ENCODE data around the gene TXNIP. TPM values are rescaled to one million over a fixed set of nuclear protein-coding genes. Genes with fewer than 3 reads are reported as not detected.

TXNIP gene
- total and polyA plus RNA-seq, 2 of the 4 experiments (the other 2 are of a cell fraction) = 36.4 to 77.2 TPM

DNA sequence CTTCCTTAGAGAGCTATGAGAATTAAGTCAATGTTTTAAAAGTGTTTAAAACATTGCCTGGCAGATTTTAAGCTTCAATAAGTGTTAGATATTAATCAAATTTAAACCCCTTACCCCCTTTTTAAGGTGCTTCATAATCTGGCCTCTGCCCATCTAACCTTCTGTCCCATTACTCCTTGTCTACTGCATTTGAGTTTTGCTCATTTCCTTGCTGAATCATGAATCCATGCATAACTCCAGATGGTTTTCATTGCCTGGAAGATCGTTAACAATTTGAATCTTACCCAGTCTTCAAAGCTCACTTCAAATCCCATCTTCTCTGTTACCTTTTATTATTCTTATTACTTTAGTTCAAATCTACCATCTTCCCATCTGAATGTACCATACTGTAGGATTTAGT lies 20.5 kb upstream of the TXNIP start:
- dilution Hi-C loops (cut with HindIII; ENCODE audit: low sequenced_read_pairs, unreplicated experiment) = no loop called here
- POLR2A ChIA-PET (ENCODE audit: unreplicated experiment) = no interaction called here

More for the DNA sequence above, 20.5 kb upstream of the TXNIP start:
- ATAC-seq (ENCODE audit: low read depth) (no peak), DNase-seq (no peak)
- no peak overlapping the region for H4K91ac ChIP-seq (ENCODE audit: insufficient read depth, low read depth, low read length)
- CTCF ChIA-PET = interaction anchor here (0.6 to 1.7 kb wide), 6 partner anchors 9 to 172 kb away, joined by 3 to 6 read pairs (median 4); partner anchors contain the start of gene NUDT17
- H4K5ac ChIP-seq (ENCODE audit: low read depth, low read length) = no peak overlapping the region
- intact Hi-C loops (cut with micrococcal nuclease) = no loop called here
- no peak overlapping the region for H3K27ac ChIP-seq (ENCODE audit: insufficient read depth, low read length)
- no peak for TF ChIP-seq SMC3 (IDR thresholded peaks at IDR 0.05; ENCODE audit: low read depth, low read length)
- TF ChIP-seq POLR2A (IDR thresholded peaks at IDR 0.05; ENCODE audit: low read depth, low read length) = no peak
- TF ChIP-seq BHLHE40 (IDR thresholded peaks at IDR 0.05; ENCODE audit: low read depth, low read length) = no peak
- no peak for TF ChIP-seq NFE2L2 (IDR thresholded peaks at IDR 0.05; ENCODE audit: low read depth, low read length)
- TF ChIP-seq RAD21 (IDR thresholded peaks at IDR 0.05; ENCODE audit: low read length) = no peak
- no peak for TF ChIP-seq CHD1 (IDR thresholded peaks at IDR 0.05; ENCODE audit: low read depth, low read length)
- no peak for TF ChIP-seq MAZ (IDR thresholded peaks at IDR 0.05; ENCODE audit: borderline replicate concordance, low read depth, low read length)
- TF ChIP-seq, protein P1, sequence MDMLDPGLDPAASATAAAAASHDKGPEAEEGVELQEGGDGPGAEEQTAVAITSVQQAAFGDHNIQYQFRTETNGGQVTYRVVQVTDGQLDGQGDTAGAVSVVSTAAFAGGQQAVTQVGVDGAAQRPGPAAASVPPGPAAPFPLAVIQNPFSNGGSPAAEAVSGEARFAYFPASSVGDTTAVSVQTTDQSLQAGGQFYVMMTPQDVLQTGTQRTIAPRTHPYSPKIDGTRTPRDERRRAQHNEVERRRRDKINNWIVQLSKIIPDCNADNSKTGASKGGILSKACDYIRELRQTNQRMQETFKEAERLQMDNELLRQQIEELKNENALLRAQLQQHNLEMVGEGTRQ (IDR thresholded peaks at IDR 0.05; ENCODE audit: low read depth, low read length) = no peak
- TF ChIP-seq RCOR1 (IDR thresholded peaks at IDR 0.05; ENCODE audit: insufficient replicate concordance, low read length) = no peak
- TF ChIP-seq, protein P2, sequence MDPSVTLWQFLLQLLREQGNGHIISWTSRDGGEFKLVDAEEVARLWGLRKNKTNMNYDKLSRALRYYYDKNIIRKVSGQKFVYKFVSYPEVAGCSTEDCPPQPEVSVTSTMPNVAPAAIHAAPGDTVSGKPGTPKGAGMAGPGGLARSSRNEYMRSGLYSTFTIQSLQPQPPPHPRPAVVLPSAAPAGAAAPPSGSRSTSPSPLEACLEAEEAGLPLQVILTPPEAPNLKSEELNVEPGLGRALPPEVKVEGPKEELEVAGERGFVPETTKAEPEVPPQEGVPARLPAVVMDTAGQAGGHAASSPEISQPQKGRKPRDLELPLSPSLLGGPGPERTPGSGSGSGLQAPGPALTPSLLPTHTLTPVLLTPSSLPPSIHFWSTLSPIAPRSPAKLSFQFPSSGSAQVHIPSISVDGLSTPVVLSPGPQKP (IDR thresholded peaks at IDR 0.05; ENCODE audit: borderline replicate concordance, low read depth, low read length) = no peak
- TF ChIP-seq, protein P3, sequence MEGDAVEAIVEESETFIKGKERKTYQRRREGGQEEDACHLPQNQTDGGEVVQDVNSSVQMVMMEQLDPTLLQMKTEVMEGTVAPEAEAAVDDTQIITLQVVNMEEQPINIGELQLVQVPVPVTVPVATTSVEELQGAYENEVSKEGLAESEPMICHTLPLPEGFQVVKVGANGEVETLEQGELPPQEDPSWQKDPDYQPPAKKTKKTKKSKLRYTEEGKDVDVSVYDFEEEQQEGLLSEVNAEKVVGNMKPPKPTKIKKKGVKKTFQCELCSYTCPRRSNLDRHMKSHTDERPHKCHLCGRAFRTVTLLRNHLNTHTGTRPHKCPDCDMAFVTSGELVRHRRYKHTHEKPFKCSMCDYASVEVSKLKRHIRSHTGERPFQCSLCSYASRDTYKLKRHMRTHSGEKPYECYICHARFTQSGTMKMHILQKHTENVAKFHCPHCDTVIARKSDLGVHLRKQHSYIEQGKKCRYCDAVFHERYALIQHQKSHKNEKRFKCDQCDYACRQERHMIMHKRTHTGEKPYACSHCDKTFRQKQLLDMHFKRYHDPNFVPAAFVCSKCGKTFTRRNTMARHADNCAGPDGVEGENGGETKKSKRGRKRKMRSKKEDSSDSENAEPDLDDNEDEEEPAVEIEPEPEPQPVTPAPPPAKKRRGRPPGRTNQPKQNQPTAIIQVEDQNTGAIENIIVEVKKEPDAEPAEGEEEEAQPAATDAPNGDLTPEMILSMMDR (conservative IDR thresholded peaks at IDR 0.05; ENCODE audit: low read depth, low read length) = no peak
- no peak for TF ChIP-seq MXI1 (IDR thresholded peaks at IDR 0.05; ENCODE audit: borderline replicate concordance, low read depth, low read length)
- TF ChIP-seq CEBPB (IDR thresholded peaks at IDR 0.05; ENCODE audit: low read depth, low read length) = no peak
- no peak for TF ChIP-seq FOS (IDR thresholded peaks at IDR 0.05; ENCODE audit: low read depth, low read length)
- no peak for TF ChIP-seq MAFK (IDR thresholded peaks at IDR 0.05; ENCODE audit: low read depth, low read length)
- TF ChIP-seq RFX5 (IDR thresholded peaks at IDR 0.05; ENCODE audit: low read depth, low read length) = no peak
- H3K4me1 ChIP-seq (ENCODE audit: control insufficient read depth, insufficient read depth, low read length) = no peaks in the 10 kb centered on the region
- H3K36me3 ChIP-seq (ENCODE audit: control insufficient read depth, insufficient read depth, low read length) = no peaks in the 10 kb centered on the region
- H3K4ac ChIP-seq (ENCODE audit: low read depth, low read length) = no peak overlapping the region
- no CpG with 5 or more reads among the region's 1 CpG for WGBS, 2 experiments (ENCODE audit: extremely low coverage in 2 of 2, insufficient read length in 1 of 2)
- H3K4me3 ChIP-seq (ENCODE audit: insufficient read depth, low read depth, low read length) = no peak overlapping the region
- no TSS peak for BruUV-seq (replicated peaks)
- no peak overlapping the region for H2BK20ac ChIP-seq (ENCODE audit: low read depth, low read length)
- H2BK5ac ChIP-seq (ENCODE audit: low read depth, low read length, poor library complexity, severe bottlenecking) = no peak overlapping the region
- H3K9me3 ChIP-seq (ENCODE audit: control insufficient read depth, insufficient read depth, low read length) = no peaks in the 10 kb centered on the region
- H3K9ac ChIP-seq (ENCODE audit: low read depth, low read length) = no peak overlapping the region
- H2BK15ac ChIP-seq (ENCODE audit: low read depth, low read length) = no peak overlapping the region
- H2BK120ac ChIP-seq (ENCODE audit: low read depth, low read length) = no peak overlapping the region
- peaks cover 47% of the 10 kb centered on the region for H3K27me3 ChIP-seq (ENCODE audit: control insufficient read depth, insufficient read depth, low read length)
- no peaks in the 10 kb centered on the region for H3K9me1 ChIP-seq (ENCODE audit: insufficient read depth, low read length)
- H4K8ac ChIP-seq (ENCODE audit: low read depth in 2 of 2, low read length in 2 of 2) = no peak overlapping the region
- H3K23ac ChIP-seq (ENCODE audit: low read depth, low read length) = no peak overlapping the region
- no peak overlapping the region for H3K18ac ChIP-seq (ENCODE audit: low read depth, low read length)
- no peak overlapping the region for H2AK9ac ChIP-seq (replicated peaks; ENCODE audit: low read depth, low read length, poor library complexity)
- H3K56ac ChIP-seq (ENCODE audit: extremely low read depth, insufficient read depth, low read length) = no peak overlapping the region
- H4K20me1 ChIP-seq (ENCODE audit: insufficient read depth, low read length) = no peaks in the 10 kb centered on the region
- H3K79me1 ChIP-seq (ENCODE audit: low read depth in 1 of 2, low read length in 2 of 2) = no peaks in the 10 kb centered on the region
- in situ Hi-C loops (cut with MboI; ENCODE audit: low sequenced_read_pairs) = no loop called here
- H3K4me2 ChIP-seq (ENCODE audit: low read depth, low read length) = no peak overlapping the region
- H2AK5ac ChIP-seq (ENCODE audit: low read depth, low read length) = no peak overlapping the region
- no peak overlapping the region for H3K14ac ChIP-seq (replicated peaks; ENCODE audit: low read depth, low read length)
- no peak overlapping the region for H2AFZ ChIP-seq (replicated peaks; ENCODE audit: low read length, poor library complexity)
